Stomach smooth muscle (tissue), 2 donors: ENCODE results near the gene RPTOR.

Experiments used
- H3K27ac ChIP-seq: one replicate; pipeline ENCODE4 v1.7.0; 2013; ENCODE audit warnings: mild to moderate bottlenecking, low read length, inconsistent platforms
- H3K27me3 ChIP-seq, 2 donors: one replicate each; pipeline ENCODE4 v1.7.0; 2013; ENCODE audit warnings: low read length in 2 of 2; ENCODE audit not compliant: insufficient read depth in 2 of 2, control insufficient read depth in 1 of 2
- H3K36me3 ChIP-seq, 2 donors: one replicate each; pipeline ENCODE4 v1.7.0; 2013; ENCODE audit warnings: low read length in 2 of 2; ENCODE audit not compliant: control insufficient read depth in 2 of 2, insufficient read depth in 2 of 2
- H3K4me1 ChIP-seq: one replicate; pipeline ENCODE4 v1.7.0; 2013; ENCODE audit warnings: low read length; ENCODE audit not compliant: control insufficient read depth, insufficient read depth
- H3K4me3 ChIP-seq, 2 donors: one replicate each; pipeline ENCODE4 v1.7.0; 2013; ENCODE audit warnings: low read length in 2 of 2
- H3K9ac ChIP-seq, 2 donors: one replicate each; pipeline ENCODE4 v1.7.0; 2013; ENCODE audit warnings: low read length in 2 of 2, mild to moderate bottlenecking in 1 of 2
- H3K9me3 ChIP-seq, 2 donors: one replicate each; pipeline ENCODE4 v1.7.0; 2013; ENCODE audit warnings: low read length in 2 of 2; ENCODE audit not compliant: control insufficient read depth in 2 of 2
- donor health status: healthy.
- donor health status: Pancreatic carcinoma.

RPTOR gene

GRCh38 chr17:80774643-80775281 is 230.1 kb downstream of the RPTOR start:
- Histone ChIP-seq H3K9ac (peak overlapping the region in 1 of 2 donors; percentile 57), H3K9me3 (no peaks in the 10 kb centered on the region), H3K4me1 (peaks cover 29% of the 10 kb centered on the region), H3K36me3 (peaks cover 2 to 8% of the 10 kb centered on the region in 2 donors), H3K4me3 (no peak overlapping the region), H3K27me3 (no peaks in the 10 kb centered on the region), H3K27ac (peak overlapping the region; percentile 89)

DNA sequence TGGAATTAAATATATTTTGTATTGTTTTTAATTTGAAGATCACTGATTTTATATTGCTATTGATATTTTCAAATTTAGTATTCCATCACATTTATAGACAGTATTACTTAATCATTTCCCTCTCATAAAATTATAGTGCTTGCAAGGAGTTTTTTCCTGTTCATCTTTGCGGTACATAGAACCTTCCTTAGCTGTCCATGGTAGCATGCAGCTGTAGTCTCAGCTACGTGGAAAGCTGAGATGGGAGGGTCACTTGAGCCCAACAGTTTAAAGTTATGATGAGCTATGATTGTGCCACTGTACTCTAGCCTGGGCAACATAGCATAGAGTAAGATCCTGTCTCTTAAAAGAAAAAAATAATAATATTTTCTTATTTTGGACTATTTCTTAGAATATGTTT is 231.2 kb downstream of the RPTOR start:
- H3K4me3 ChIP-seq = no peak overlapping the region
- no peak overlapping the region for H3K27ac ChIP-seq
- peaks cover 31% of the 10 kb centered on the region for H3K4me1 ChIP-seq
- H3K27me3 ChIP-seq = no peaks in the 10 kb centered on the region
- H3K9ac ChIP-seq = no peak overlapping the region
- H3K9me3 ChIP-seq = no peaks in the 10 kb centered on the region
- H3K36me3 ChIP-seq = peaks cover 2 to 8% of the 10 kb centered on the region in 2 donors

DNA sequence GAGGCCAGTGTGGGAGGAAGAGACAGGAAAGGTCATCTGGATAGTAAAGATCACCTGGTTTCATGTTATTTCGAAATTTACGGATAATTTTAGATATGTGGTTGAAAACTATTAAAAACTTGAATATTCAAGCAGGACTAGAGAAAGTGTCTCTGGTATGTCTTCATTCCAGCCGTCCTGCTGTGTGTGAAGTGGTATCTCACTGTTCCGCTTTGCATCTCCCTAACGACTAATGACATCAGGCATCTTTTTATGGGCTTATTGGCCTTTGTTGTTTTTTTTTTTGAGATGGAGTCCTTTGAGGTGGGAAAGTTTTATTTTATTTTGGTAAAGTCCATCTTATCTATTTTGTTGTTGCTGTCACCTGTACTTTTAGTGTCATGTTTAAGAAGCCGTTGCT is 232.6 kb downstream of the RPTOR start:
- Histone ChIP-seq H3K4me1 (peaks cover 40% of the 10 kb centered on the region), H3K4me3 (no peak overlapping the region), H3K9me3 (no peaks in the 10 kb centered on the region), H3K27ac (no peak overlapping the region), H3K36me3 (peaks cover 0 to 8% of the 10 kb centered on the region in 2 donors), H3K9ac (no peak overlapping the region), H3K27me3 (no peaks in the 10 kb centered on the region)

- H3K9me3 ChIP-seq = no peaks in the 10 kb centered on the region
- H3K4me3 ChIP-seq = no peak overlapping the region
- peaks cover 0 to 8% of the 10 kb centered on the region in 2 donors for H3K36me3 ChIP-seq
- no peak overlapping the region for H3K27ac ChIP-seq
- no peak overlapping the region for H3K9ac ChIP-seq
- H3K4me1 ChIP-seq = peaks cover 43% of the 10 kb centered on the region
- H3K27me3 ChIP-seq = no peaks in the 10 kb centered on the region
Measured at GRCh38 chr17:80778716-80779115, 234.1 kb downstream of the RPTOR start.

DNA sequence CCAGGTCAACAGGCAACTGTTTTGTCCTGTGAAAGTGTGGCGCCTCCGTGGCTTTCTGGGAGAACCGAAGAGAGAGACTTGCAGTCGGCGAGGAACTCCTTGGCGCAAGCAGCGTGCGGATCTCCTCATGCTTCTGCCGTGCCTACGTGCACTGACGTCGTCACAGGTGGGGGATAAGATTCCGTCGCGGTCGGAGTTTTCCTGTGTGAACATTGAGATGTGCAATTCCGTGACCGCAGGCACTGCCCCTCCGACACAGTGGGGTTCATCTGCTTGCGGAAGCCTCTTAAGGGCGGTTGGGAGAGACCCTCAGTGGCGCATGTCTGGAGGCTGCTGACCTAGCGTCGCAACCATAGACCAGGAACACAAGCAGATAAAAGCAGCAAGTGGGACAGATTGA is 234.7 kb downstream of the RPTOR start:
- H3K27me3 ChIP-seq = no peaks in the 10 kb centered on the region
- H3K9ac ChIP-seq = no peak overlapping the region
- no peak overlapping the region for H3K4me3 ChIP-seq
- no peak overlapping the region for H3K27ac ChIP-seq
- H3K9me3 ChIP-seq = no peaks in the 10 kb centered on the region
- H3K36me3 ChIP-seq = peaks cover 0 to 8% of the 10 kb centered on the region in 2 donors
- H3K4me1 ChIP-seq = peaks cover 42% of the 10 kb centered on the region

- peaks cover 0 to 8% of the 10 kb centered on the region in 2 donors for H3K36me3 ChIP-seq
- no peak overlapping the region for H3K4me3 ChIP-seq
- no peak overlapping the region for H3K27ac ChIP-seq
- no peak overlapping the region for H3K9ac ChIP-seq
- H3K27me3 ChIP-seq = no peaks in the 10 kb centered on the region
- peaks cover 36% of the 10 kb centered on the region for H3K4me1 ChIP-seq
- no peaks in the 10 kb centered on the region for H3K9me3 ChIP-seq
Measured at GRCh38 chr17:80779961-80780380, 235.3 kb downstream of the RPTOR start.

- Histone ChIP-seq H3K27me3 (no peaks in the 10 kb centered on the region), H3K36me3 (peaks cover 0 to 8% of the 10 kb centered on the region in 2 donors), H3K4me3 (no peak overlapping the region), H3K27ac (no peak overlapping the region), H3K9ac (no peak overlapping the region), H3K9me3 (no peaks in the 10 kb centered on the region), H3K4me1 (peaks cover 30% of the 10 kb centered on the region)
Measured at GRCh38 chr17:80780381-80781198, 236.0 kb downstream of the RPTOR start.

DNA sequence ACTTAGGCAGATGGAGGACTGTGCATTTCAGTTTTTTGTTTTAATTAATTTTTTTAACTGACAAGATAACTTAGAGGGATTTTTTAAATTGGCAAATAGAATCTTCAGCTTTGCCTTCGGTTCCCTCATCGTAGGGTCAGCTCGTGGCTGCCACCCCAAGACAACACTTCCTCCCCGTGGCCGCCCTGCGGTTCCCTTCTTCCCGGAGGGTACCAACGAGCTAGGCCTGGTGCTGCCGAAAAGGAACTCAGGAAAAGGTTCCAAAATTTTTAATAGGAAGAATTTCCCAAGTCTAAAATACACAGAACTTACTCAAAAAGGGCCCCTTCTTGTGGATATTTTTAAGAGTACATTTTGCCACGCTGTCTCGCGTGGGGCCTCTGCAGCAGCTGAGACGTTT is 236.6 kb downstream of the RPTOR start:
- Histone ChIP-seq H3K9ac (no peak overlapping the region), H3K36me3 (peaks cover 0 to 8% of the 10 kb centered on the region in 2 donors), H3K9me3 (no peaks in the 10 kb centered on the region), H3K4me1 (peaks cover 30% of the 10 kb centered on the region), H3K27me3 (no peaks in the 10 kb centered on the region), H3K27ac (no peak overlapping the region), H3K4me3 (no peak overlapping the region)

DNA sequence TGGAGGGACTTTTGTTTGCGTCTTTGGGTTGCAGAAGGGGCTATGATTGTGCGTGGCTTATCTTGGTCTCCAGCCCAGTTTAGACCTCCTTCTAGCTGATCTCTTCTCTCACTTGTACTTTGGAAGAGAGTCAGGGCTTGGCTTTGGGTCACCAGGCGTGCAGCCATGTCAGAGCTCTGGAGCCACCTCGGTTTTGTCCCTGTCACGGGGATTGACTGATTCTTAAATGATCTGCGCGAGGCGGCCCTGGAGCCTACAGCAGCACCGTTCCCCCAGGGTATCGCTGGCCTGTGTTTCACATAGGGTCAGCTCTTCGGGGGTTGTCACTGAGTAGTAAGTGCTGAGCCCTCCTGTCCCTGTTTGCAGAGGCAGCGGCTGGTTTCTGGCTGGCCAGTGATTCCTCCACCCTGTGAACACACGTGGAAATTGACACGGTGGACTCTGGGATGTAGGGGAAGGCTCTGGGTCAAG is 237.2 kb downstream of the RPTOR start:
- Histone ChIP-seq H3K4me3 (no peak overlapping the region), H3K4me1 (peaks cover 30% of the 10 kb centered on the region), H3K9ac (no peak overlapping the region), H3K27me3 (no peaks in the 10 kb centered on the region), H3K27ac (peak overlapping the region; percentile 11), H3K36me3 (peaks cover 0 to 8% of the 10 kb centered on the region in 2 donors), H3K9me3 (no peaks in the 10 kb centered on the region)

DNA sequence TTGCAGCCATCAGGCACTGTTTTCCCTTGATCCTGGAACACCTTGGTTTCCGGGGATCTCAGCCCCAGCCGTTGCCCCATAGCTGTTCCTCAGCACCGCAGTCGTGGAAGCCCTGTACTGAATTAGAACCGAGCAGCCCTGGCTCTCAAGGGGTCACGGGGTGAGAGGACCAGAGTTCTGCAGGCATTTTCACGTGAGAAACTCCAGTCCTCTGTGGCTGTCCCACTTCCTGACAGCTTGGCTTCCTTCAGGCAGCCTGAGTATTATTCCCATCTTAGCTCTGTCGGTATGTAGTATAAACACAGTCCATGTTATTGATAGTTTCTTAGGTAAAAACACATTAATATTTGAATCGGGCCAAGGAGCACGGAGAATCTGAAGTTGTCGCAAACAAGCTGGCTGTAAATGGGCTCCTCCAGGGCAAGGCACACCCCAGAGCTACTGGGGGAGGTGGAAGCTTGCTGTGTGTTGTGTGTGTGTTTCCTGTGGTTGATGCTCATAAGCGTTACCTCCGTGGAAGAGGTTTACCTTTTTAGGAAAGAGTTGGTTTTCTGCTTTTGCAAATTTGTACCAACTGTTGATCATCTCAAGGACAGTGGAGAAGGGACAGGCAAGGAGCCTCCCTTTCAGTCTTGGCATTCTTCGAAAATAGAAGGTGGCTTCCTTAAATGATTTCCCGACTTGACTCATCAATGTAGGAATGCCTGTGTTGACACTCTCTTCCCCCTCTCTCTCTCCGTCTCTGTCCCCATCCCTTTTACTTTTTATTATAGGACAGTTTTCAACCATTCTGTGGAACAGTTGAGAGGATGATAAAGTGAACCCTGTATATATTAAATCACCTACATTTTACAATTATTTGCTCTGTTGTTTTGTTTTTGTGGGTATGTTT is 238.1 kb downstream of the RPTOR start:
- Histone ChIP-seq H3K27me3 (no peaks in the 10 kb centered on the region), H3K9ac (peak overlapping the region; percentile 4 to 13), H3K36me3 (peaks cover 0 to 8% of the 10 kb centered on the region in 2 donors), H3K27ac (peak overlapping the region; percentile 67), H3K4me1 (peaks cover 30% of the 10 kb centered on the region), H3K9me3 (no peaks in the 10 kb centered on the region), H3K4me3 (peak overlapping the region; percentile 2 to 59)
